GM18861 (cell line): Measurements from ENCODE around the gene HDC.

Source experiments
- ATAC-seq: cut with Tn5 transposase; IDR thresholded peaks from one replicate; pipeline ENCODE4 v1.9.1; 2021; ENCODE audit not compliant: unreplicated experiment

Gene HDC

DNA sequence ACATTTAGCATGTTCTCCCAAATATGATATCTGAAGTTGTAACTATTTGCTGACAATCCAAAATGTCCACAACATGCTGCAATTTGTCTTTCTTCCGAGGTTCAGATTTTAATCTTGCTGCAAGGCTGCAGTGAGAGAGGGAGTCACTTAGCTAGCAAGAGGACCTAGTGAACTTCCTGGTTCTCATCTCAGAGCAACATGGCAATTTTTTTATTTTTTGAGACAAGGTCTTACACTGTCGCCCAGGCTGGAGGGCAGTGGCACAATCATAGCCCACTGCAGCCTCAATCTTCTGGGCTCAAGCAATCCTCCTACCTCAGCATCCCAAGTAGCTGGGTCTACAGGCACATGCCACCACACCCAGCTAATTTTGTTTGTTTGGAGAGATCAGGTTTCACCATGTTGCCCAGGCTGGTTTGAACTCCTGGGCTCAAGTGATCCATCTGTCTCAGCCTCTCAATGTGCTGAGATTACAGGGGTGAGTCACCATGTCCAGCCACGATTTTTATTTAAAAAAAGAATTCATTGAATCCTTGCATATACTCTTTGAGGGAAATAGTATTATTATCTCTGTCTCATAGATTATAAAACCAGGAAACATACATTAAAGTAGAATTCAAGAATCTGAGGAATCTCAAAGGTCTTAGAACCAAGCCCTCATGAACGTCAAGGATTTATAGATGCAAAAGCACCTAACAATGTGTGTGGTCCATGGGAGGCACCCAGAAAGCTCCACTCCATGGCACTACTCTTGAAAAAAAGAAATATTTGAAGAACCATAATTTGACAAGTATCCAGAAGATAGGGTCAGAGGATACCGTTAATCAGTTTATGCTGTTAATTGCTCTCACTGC is 9.1 kb downstream of the HDC start:
- no peak for ATAC-seq

DNA sequence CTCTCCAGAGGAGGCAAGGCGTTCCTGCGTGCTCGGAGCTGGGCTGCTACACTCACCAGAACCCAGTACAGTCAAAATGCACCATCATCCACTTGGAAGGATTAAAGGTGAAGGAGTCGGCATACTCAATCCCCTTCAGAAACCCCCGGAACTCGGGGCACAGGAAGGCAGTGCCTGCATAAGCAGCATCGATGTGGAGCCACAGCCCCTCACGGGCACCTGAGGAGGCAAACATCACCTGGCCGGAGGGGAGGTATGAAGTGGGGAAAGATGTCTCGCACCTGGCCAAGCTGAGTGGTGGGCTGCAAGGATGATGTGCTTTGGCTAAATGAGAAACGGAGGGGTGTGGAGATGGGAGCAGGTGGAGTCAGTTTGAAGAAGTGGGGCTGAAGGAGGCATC is 13.0 kb downstream of the HDC start:
- ATAC-seq = no peak

DNA sequence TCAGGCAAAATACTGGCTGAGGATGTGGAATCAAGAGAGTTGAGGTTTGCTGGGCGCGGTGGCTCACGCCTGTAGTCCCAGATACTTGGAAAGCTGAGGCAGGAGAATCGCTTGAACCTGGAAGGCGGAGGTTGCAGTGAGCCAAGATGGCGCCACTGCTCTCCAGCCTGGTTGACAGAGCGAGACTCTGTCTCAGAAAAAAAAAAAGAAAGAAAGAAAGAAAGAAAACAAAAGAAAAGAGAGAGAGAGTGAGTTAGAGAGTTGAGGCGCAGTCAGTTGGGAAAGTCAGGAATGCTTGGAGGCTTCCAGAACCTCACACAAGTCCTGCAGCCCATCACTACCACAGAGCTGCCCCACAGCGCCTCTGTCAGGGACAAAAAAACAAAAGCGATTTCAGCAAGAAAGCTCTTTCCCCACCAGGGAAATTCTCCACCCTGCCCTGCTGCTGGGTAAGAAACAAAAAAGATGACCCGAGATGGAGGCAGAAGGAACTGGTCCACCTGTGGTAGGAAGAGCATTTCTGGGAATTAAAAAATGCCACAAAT is 13.8 kb downstream of the HDC start:
- no peak for ATAC-seq

DNA sequence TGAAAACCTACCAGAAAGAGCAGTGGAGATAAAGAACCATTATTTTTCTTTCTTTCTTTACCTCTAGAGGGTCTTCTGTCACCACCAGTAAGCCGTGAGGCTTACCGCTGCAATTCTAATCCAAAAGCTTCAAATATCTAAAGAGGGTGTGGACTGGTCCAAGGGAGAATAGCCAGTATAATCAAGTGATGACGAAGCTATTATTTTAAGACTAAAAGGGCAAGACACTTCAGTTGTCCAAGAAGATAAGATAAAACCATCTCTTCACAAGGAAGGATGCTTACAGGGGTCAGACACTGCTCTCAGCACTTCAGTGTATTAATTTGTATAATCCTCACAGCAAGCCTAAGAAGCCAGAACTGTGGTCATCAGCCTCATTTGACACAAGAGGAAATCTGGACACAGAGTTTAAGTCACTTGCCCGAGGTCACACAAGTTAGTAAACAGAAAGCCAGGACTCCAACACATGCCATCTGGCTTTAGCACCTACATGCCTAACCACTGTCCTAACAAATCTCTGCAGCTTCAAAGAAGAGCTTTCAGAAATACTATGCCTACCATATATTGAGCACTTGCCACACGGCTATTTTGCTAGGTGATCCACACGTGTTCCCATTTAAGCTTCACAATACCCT is 14.6 kb downstream of the HDC start:
- no peak for ATAC-seq

DNA sequence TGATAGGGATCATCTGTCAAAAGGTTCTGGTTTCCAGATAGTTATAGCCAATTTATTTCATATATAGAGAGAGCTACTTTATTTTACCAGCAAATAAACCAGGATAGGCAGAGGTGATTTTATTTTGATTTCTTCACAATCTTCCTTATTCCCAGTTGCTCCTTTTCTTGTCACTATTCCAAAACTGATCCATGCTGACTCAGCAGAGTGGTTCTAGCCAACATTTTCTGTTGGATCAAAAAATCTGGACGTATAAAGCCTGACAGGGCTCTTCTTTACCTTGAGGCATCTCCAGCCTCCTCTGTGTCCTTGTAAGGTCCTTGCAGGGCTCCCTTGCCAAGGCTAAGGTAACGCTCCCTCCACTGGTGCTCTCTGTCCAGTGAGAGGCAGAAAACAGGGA is 15.8 kb downstream of the HDC start:
- no peak for ATAC-seq

DNA sequence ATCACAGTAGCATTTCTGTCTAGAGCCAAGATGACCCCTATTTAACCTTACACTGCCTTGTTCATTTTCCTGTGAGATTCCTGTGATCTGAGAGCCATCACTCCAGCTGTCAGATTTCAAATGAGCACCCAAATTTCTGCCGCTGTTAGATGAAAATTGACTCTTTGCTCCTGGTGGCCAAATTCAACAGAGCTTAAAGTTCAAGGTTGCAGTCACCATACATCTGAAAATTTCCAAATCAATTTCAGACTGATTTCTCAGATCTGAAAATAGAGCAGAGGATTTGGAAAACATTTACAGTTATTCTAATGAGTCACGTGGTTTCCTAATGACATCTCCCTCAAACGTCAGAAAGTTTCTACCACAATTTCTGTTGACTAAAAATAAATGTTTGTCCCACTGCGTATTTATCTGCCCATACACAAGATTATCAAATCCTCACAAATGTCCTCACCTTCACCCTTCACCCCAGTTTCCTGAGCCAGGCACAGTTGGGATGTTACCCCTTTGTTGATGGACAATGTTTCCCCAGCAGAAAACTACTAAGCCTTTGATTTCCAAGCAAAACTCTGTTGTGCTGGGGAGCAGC is 16.4 kb downstream of the HDC start:
- no peak for ATAC-seq

DNA sequence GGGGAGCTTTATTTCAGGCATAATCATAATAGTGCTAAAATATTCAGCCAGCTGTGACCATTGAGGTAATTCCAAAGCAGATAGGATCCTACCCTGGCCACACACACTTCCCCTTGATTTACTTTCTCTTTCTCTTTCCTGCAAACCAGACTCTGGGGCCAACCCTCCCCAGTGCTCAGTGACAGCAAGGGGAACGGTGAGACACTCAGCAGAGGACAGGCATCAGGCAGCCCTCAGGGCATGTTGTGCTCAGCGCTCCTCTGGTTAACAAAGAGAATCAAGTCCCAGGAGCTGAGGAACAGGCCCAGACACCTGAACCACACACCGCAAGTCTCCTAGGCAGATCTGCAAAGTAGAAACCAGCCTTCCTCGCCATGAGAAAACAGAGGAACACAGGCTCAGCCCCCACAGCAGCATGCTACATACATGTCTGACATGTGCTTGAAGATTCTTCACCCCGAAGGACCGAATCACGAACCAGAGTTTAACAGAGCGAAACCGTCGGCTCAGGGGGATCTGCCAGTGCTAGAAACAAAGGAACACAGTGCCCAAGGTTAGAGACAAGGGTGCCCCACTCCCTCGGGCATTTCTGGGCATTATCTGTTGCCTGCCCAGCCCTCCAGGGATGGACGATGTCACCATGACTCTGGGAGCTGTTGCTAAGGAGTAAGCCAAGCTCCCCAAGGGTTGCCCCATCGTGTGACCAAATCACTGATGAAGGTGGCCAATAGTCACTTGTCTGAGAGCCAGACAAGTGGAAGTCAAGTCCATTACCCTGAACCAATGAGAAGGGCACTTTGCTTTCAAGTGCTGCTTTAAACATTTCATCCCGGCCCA is 17.5 kb downstream of the HDC start:
- ATAC-seq = peak; percentile 93

DNA sequence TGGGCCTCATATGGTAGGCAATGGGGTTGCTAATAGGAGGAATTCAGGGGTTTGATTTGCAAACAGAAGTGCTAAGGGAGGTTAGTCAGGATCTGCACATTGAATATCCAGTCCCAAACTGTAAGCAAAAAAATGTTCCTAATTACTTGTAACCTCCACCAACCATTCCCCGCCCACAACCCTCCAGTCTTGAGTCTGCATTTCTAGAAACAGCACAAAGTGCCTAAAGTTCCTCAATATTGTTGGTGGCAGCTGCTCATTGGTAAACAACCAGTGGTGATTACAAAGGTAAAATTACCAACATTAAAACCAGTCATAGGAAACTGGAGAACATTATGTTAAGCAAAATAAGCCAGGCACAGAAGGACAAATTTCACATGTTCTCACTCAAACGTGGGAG is 18.9 kb downstream of the HDC start:
- ATAC-seq = no peak

DNA sequence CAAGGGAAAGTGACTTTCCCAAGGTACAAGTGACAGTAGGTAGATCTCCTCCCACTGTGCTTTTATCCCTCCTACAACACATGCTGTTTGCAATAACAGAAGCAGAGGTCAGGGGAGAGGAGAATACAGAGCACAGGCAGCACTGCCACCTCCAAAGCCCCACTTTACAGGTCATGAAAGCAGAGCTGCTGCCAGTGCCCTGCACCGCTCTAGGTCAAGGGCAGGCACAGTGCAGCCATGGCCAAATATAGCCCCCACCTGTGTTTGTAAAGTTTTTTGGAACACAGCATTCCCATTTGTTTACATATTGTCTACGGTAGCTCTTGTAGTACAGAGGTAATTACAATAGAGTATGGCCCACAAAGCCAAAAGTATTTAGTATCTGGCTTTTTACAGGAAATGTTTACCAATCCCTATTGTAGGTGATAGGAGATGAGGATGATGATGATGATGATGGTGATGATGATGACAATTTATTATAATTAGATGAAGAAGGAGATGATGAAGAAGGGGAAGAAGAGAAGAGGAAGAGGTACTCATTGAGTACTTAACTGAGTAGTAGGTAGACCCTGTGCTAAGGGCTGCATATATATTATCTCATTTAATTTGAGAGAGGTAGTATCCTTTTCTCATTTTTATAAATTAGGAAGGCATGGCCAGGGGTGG is 20.4 kb downstream of the HDC start:
- no peak for ATAC-seq

DNA sequence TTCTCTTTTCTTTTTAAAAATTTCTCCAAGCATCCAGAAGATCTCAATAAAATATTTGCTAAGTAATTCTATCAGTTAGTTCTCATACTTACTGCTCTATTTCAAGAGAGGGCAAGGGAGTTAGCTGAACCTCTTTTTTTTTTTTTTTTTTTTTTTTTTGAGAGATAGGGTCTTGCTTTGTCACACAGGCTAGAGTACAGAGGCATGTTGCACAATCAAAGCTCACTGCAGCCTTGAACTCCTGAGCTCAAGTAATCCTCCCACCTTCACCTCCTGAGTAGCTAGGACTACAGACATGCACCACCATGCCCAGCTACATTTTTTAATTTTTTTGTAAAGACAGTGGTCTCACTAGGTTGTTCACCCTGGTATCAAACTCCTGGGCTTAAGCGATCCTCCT is 21.4 kb downstream of the HDC start:
- no peak for ATAC-seq

DNA sequence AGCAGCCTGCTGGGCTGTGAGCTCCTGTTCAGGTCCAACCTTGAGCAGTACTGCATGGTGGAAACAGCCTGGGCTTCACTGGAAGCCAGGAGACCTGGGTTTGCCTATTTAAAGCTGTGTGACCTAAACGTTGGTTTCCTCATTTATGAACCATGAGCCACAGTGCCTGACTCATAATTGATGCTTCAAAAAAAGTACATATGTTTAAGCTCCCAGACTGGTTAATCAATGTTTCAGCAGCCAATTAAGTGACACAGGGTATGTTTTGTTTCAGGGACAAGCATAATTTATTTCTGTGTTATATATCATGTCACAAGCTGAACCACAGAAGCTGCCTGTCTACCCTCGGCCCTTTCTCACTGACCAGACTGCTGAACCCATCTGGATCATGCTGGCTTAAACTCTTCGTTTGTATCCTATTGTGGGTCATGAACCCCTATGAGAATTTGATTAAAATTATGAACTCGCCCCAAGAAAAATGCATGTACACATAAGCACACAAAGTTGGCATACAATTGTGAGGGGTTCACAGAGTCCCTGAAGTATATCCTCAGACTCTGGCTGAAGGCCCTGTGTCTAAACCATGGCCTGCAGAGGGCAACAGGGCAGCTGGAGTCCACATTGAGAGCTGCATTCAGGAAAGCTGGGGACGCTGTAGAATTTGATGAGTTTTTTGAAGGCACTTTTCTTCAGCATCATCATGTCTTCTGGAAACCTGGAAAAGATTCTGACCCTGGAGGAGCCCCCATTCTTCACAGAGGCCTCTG is 23.7 kb downstream of the HDC start:
- ATAC-seq = no peak

DNA sequence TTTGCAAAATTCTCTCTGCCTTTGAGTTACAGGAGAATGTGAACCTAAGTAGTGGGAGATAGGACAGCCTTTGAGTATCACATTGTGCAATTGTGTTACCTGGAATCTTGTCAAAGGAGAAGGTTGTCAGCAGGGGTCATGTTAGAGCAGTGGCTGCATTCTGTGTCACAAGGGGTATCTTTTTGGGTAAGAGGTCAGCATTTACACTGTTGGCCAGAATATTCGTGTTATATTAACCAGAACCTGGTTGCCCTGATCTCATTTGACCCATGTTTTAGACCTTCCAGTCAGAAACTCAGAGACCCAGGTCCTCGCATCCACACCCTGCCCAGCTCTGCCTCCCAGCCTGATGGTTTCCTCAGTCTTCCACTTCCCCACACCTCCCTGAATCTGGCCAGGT is 27.3 kb downstream of the HDC start:
- ATAC-seq = no peak

DNA sequence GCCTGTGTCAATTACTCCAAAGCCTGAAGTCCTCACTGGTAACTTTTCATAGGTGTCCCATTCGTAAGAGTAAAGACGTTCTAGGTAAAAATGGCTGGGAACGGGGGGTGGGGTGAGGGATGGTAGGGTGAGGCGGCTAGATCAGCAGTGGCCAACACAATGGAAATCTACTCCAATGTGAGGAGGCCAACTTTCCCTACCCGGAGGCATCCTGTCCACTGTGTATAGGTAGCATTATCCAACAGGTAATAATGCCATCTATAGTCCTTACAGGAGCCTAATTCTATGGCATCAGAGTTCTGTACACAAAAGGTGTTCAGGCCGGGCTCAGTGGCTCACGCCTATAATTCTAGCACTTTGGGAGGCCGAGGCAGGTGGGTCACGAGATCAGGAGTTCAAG is 29.1 kb downstream of the HDC start:
- ATAC-seq = no peak

DNA sequence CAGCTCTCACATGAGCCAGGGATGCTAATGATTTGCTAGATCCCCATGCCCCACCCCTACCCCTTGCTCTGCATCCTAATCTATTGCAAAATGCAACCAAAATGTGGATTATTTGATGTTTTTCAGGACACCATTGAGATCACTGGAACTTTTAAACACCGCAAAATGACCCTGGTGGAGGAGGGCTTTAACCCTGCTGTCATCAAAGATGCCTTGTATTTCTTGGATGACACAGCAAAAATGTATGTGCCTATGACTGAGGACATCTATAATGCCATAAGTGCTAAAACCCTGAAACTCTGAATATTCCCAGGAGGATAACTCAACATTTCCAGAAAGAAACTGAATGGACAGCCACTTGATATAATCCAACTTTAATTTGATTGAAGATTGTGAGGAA is 29.7 kb downstream of the HDC start:
- ATAC-seq = no peak

DNA sequence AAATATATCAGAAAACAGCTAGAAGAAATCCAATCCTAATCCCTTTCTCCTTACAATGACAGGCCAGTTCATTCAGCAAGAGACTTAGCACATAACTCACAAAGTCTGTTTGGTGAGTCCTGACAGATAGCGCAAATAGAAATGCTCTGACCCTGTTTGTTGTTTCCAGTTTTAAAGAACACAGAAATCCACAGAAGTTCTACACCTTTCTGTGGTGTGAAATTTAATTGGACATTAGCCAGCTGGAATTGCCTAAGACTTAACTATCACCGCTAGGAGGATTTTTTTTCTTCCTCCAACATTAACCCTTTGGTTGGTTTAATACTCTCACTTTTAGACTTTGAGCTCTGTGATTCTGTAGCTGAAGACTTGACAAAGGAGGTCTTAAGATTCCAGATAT is 30.8 kb downstream of the HDC start:
- ATAC-seq = no peak

DNA sequence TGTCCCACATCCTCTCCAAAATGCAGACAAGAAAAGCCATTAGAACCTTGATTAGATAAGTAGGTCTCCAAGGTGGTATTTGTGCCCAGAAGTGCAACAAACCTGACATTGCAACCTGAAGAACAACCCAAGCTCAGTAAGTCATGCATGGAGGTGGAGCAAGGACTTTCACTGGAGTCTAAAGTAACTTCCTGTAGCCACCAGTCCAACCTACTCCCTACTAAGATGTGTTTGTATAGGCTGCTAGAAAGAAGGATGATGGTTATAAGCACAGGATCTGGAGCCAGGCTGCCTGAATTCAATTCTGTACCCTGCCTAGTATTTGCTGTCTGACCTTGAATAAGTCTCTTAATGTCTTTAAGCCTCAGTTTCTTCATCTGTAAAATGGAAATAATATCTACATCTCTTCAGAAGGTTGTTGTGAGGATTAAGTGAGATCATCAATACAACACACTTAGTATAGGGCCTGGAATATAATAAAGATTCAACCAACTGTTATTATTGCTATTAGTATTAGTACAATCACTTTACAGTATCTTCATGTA is 32.3 kb downstream of the HDC start:
- ATAC-seq = no peak

DNA sequence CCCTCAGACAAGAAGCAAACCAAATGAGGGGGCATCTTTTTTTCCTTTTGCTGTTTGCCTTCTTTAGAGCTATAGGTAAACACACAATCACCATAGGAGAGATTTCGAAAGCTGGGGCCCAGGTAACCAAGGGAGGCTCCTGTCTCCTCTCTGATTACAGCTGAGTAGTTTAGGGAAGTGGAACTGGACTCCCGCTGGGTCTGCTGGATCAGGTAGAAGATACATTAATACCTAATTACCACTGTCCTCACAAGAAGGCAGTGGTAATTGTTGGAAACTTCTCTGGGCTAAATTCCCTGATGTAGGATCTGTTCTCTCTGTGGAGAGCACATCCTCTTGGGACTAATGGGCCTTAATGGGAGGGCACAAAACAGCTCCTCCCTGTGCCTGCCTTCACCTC is 32.7 kb downstream of the HDC start:
- ATAC-seq = no peak

DNA sequence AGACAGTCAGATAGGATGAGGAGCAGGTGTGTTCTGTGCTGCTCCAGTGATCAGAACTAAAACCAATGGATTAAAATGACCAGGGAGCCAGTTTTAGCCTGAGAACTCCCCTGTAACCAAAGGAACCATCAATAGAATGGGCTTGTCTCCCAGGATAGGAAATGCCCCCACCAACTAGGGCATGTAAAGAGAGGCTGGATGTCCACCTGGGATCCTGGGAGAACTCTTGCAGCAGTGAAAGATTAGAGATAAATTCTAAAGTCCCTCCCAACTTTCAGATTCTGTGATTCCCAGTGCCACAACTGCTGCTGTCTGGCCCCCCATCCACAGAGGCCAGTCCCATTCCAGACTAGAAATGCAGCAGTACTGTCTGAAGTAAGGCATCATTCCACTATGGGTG is 33.8 kb downstream of the HDC start:
- ATAC-seq = no peak

DNA sequence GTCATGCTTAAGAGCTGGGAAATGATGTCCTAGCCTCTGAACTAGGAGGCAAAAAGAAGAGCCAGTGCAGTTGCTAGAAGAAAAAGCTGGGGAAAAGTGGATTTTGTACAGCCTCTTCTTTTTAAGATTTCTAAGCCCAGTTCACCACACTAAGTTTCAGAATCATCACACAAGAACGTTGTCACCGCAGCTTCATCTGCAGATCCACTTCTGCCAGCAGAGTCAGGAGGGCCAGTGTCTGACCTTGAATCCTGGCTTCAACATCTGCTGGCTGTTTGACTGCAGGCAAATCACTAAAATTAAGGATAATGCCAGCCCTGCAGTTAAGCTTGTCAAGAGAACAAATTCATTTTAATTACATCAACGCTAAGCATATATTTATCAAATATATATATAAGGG is 36.2 kb downstream of the HDC start:
- no peak for ATAC-seq

DNA sequence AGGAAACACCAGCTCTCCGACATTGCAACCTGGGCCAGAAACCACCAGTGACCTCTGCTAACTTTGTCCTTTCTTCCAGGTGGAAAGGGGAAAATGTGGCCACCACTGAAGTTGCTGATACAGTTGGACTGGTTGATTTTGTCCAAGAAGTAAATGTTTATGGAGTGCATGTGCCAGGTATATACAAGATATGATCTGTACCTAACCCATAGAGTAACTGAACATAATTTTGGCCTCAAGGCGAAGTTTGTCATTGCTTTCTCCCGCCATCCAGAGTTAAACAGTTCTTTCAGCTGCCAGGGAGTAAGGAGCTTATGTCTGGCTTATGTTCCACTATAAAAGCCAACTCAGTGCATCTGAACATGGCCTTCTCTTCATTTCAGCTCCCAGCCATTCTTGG is 36.7 kb downstream of the HDC start:
- ATAC-seq = no peak
